ENCODE measurements around the gene SOX18. TPM values are rescaled to one million over a fixed set of nuclear protein-coding genes. Genes with fewer than 3 reads are reported as not detected.

SOX18 gene
- total and polyA plus RNA-seq, 2 of the 13 experiments (the other 11 are each of a cell fraction or from before 2014, with no cell fraction given), result 1.6 to 1.9 TPM

DNA sequence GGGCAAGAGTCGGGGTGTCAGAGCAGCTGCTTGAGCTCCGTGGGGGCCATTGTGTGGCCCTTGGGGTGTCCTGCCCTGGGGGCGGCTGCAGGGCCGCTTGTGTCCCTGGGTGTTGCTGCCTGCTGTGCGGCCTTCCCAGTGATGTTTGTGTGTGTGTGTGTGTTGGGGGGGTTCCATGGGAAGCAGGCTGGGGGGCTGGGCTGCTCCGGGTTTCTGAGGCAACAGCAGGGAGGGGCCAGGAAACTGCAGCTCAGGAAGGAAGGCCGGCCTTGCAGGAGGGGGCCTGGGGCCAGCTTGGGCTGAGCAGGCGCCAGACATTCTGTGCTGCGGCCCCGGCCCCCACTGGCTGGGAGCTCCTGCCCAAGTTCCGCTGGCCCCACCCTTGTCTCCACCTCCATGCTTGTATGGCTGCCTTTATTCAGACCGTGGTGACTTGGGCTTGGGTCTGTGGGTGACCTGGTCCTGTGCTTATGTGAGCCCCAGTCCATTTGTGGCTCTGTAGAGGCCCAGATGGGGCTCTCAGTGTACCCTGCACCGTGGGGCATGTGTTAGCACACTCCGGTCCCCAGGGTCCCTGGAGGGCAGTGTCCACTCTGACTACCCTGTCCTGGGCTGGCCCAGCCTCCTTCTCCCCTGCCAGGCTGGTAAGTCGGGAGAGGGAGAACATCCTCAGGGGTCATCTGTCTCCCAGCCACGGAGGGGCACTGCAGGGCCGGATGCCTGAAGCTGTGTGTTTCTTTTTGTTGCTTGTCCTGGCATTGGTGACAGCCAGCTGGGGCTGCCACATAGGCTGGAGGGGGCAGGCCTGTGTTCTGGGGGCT is 4.6 kb upstream of the SOX18 start (continued):
- TF ChIP-seq, protein P1, sequence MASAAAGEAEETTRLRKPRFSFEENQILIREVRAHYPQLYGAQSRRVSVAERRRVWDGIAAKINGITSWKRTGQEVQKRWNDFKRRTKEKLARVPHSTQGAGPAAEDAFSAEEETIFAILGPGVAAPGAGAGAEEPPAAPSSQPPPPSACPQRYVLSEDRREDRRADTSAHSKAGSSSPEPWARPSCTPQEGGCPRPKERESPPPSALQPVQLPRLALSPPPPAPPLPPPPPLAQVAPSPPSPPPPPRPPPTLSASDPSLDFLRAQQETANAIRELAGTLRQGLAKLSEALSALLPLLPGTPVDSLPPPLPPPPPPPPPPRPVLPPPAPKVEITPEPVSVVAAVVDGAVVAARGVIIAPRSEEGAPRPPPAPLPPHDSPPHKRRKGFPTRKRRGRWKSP (CRISPR knock-in tag; IDR thresholded peaks at IDR 0.05), result no peak; the same call in 1 of the 2 replicates
- no peak for TF ChIP-seq DR1 (CRISPR knock-in tag; IDR thresholded peaks at IDR 0.05)
- TF ChIP-seq BRD4 (CRISPR knock-in tag; IDR thresholded peaks at IDR 0.05), result no peak; the same call in 1 of the 2 replicates
- TF ChIP-seq ZNF24 (IDR thresholded peaks at IDR 0.05), result no peak
- TF ChIP-seq CHD4 (IDR thresholded peaks at IDR 0.05; ENCODE audit: borderline replicate concordance, low read length), result no peak
- peak; percentile 47; the same call in 1 of the 2 replicates for TF ChIP-seq ADNP (CRISPR knock-in tag; IDR thresholded peaks at IDR 0.05)
- TF ChIP-seq ZNF577 (CRISPR knock-in tag; IDR thresholded peaks at IDR 0.05; ENCODE audit: borderline replicate concordance, low read depth), result no peak
- no peak for TF ChIP-seq KAT2B (IDR thresholded peaks at IDR 0.05; ENCODE audit: borderline replicate concordance, low read depth, low read length)
- no peak for TF ChIP-seq GABPA (IDR thresholded peaks at IDR 0.05; ENCODE audit: low read depth, low read length)
- peak; percentile 29; the same call in 1 of the 2 replicates for TF ChIP-seq GABPA (CRISPR knock-in tag; IDR thresholded peaks at IDR 0.05; ENCODE audit: low read depth)
- TF ChIP-seq JDP2 (CRISPR knock-in tag; IDR thresholded peaks at IDR 0.05; ENCODE audit: borderline replicate concordance), result no peak
- TF ChIP-seq, protein P2, sequence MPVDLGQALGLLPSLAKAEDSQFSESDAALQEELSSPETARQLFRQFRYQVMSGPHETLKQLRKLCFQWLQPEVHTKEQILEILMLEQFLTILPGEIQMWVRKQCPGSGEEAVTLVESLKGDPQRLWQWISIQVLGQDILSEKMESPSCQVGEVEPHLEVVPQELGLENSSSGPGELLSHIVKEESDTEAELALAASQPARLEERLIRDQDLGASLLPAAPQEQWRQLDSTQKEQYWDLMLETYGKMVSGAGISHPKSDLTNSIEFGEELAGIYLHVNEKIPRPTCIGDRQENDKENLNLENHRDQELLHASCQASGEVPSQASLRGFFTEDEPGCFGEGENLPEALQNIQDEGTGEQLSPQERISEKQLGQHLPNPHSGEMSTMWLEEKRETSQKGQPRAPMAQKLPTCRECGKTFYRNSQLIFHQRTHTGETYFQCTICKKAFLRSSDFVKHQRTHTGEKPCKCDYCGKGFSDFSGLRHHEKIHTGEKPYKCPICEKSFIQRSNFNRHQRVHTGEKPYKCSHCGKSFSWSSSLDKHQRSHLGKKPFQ (CRISPR knock-in tag; IDR thresholded peaks at IDR 0.05; ENCODE audit: insufficient replicate concordance), result no peak
- 0 out of 2 replicates have a peak, but pooled peaks have one; percentile 60 for TF ChIP-seq ZNF766 (CRISPR knock-in tag; IDR thresholded peaks at IDR 0.05; ENCODE audit: borderline replicate concordance)
- TF ChIP-seq, protein P3, sequence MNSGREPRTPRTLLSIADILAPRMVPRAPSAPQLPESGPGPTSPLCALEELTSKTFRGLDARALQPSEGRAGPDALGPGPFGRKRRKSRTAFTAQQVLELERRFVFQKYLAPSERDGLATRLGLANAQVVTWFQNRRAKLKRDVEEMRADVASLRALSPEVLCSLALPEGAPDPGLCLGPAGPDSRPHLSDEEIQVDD (CRISPR knock-in tag; IDR thresholded peaks at IDR 0.05; ENCODE audit: borderline replicate concordance), result 0 out of 2 replicates have a peak, but pooled peaks have one; percentile 76
- TF ChIP-seq, protein P4, sequence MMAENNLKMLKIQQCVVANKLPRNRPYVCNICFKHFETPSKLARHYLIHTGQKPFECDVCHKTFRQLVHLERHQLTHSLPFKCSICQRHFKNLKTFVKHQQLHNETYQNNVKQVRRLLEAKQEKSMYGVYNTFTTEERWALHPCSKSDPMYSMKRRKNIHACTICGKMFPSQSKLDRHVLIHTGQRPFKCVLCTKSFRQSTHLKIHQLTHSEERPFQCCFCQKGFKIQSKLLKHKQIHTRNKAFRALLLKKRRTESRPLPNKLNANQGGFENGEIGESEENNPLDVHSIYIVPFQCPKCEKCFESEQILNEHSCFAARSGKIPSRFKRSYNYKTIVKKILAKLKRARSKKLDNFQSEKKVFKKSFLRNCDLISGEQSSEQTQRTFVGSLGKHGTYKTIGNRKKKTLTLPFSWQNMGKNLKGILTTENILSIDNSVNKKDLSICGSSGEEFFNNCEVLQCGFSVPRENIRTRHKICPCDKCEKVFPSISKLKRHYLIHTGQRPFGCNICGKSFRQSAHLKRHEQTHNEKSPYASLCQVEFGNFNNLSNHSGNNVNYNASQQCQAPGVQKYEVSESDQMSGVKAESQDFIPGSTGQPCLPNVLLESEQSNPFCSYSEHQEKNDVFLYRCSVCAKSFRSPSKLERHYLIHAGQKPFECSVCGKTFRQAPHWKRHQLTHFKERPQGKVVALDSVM (CRISPR knock-in tag; IDR thresholded peaks at IDR 0.05), result no peak; the same call in 1 of the 2 replicates
- no peak for TF ChIP-seq NPAS2 (CRISPR knock-in tag; IDR thresholded peaks at IDR 0.05; ENCODE audit: borderline replicate concordance)
- TF ChIP-seq AGO1 (IDR thresholded peaks at IDR 0.05; ENCODE audit: low read depth, low read length, poor library complexity, severe bottlenecking), result no peak
- TF ChIP-seq TAF1 (CRISPR knock-in tag; IDR thresholded peaks at IDR 0.05), result peak; percentile 95
- peak; percentile 70; the same call in 1 of the 2 replicates for TF ChIP-seq ZNF557 (CRISPR knock-in tag; IDR thresholded peaks at IDR 0.05)
- peak; percentile 84 for TF ChIP-seq HNF4A (CRISPR knock-in tag; IDR thresholded peaks at IDR 0.05)
- peak; percentile 71 for TF ChIP-seq PHF8 (CRISPR knock-in tag; IDR thresholded peaks at IDR 0.05)
- TF ChIP-seq, protein P5, sequence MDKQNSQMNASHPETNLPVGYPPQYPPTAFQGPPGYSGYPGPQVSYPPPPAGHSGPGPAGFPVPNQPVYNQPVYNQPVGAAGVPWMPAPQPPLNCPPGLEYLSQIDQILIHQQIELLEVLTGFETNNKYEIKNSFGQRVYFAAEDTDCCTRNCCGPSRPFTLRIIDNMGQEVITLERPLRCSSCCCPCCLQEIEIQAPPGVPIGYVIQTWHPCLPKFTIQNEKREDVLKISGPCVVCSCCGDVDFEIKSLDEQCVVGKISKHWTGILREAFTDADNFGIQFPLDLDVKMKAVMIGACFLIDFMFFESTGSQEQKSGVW (CRISPR knock-in tag; IDR thresholded peaks at IDR 0.05; ENCODE audit: borderline replicate concordance), result no peak
- TF ChIP-seq MLLT10 (CRISPR knock-in tag; IDR thresholded peaks at IDR 0.05), result no peak
- TF ChIP-seq MAFF (IDR thresholded peaks at IDR 0.05; ENCODE audit: low read depth, low read length), result no peak
- peak; percentile 93 for TF ChIP-seq ZNF264 (CRISPR knock-in tag; IDR thresholded peaks at IDR 0.05)

Data from HepG2 (cell line).